IPS-15b (cell line): Measurements from ENCODE around the gene PRELID3B.
A peak's percentile ranks its signal among the peaks of the same experiment; 100 is the strongest.

Experiments used
- H3K27me3 ChIP-seq: one replicate; pipeline ENCODE4 v1.6.1; 2013; ENCODE audit warnings: low read length; ENCODE audit not compliant: control insufficient read depth, insufficient read depth
- H3K36me3 ChIP-seq: one replicate; pipeline ENCODE4 v1.6.1; 2013; ENCODE audit warnings: low read length; ENCODE audit not compliant: control insufficient read depth, insufficient read depth
- H3K4me1 ChIP-seq: one replicate; pipeline ENCODE4 v1.6.1; 2013; ENCODE audit warnings: mild to moderate bottlenecking, low read length; ENCODE audit not compliant: control insufficient read depth, insufficient read depth
- H3K4me3 ChIP-seq: one replicate; pipeline ENCODE4 v1.5.1; 2013; ENCODE audit warnings: low read depth, low read length
- H3K9ac ChIP-seq: one replicate; pipeline ENCODE4 v1.6.1; 2013; ENCODE audit warnings: low read depth, mild to moderate bottlenecking, low read length
- H3K9me3 ChIP-seq: one replicate; pipeline ENCODE4 v1.6.1; 2013; ENCODE audit warnings: mild to moderate bottlenecking, low read length; ENCODE audit not compliant: control insufficient read depth, insufficient read depth

PRELID3B gene

DNA sequence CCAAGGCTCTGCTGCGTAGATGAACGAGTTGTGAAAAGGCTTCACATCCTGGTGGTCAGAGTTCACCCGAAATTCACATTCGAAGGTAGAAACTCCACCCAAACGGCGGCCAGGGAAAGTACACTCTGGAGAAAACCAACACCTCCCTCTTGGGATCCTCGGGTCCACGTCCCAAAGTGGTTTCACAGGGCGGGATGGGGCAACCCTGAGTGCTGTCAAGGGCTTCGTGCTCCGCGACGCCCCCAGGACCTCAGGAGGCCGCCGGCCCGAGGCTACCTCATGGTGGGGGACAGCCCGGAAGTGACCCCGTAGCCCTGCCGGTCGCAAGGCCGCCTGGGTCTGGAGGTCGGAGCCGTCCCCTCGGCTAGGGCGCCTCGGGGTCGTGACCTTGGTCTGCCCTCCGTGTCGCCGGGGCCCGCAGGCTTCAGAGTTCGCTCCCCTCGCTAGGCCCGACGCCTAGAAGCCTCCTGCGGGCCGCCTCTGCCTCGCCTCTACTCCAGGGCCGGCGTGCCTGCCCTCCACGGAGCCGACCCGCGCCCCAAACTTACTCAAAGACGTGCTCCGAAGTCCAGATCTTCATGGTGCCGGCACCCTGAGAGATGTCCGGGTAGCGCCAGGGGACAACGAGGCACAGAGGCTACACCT is at the start of gene PRELID3B:
Gene PRELID3B (minus strand): TSS at position 636 of the 645 bp plus-strand sequence. CDS start 56 bp downstream, at position 580.
- peaks cover 5% of the 10 kb centered on the region for H3K36me3 ChIP-seq
- H3K9me3 ChIP-seq, result no peaks in the 10 kb centered on the region
- peak within 1 kb of the TSS; percentile 76 for H3K4me3 ChIP-seq
- H3K27me3 ChIP-seq, result peaks cover 9% of the 10 kb centered on the region
- H3K9ac ChIP-seq, result peak within 1 kb of the TSS; percentile 73
- H3K4me1 ChIP-seq, result no peaks in the 10 kb centered on the region

- no peaks in the 10 kb centered on the region for H3K36me3 ChIP-seq
- no peaks in the 10 kb centered on the region for H3K9me3 ChIP-seq
- H3K27me3 ChIP-seq, result no peaks in the 10 kb centered on the region
- no peaks in the 10 kb centered on the region for H3K4me1 ChIP-seq
- no peak overlapping the region for H3K4me3 ChIP-seq
- H3K9ac ChIP-seq, result no peak overlapping the region
Measured at GRCh38 chr20:59087829-59088433, 45.3 kb upstream of the PRELID3B start.

- H3K4me3 ChIP-seq, result no peak overlapping the region
- no peaks in the 10 kb centered on the region for H3K27me3 ChIP-seq
- H3K4me1 ChIP-seq, result no peaks in the 10 kb centered on the region
- H3K9ac ChIP-seq, result no peak overlapping the region
- no peaks in the 10 kb centered on the region for H3K36me3 ChIP-seq
- no peaks in the 10 kb centered on the region for H3K9me3 ChIP-seq
Measured at GRCh38 chr20:59086923-59087322, 44.3 kb upstream of the PRELID3B start.

- Histone ChIP-seq H3K9ac (no peak overlapping the region), H3K27me3 (no peaks in the 10 kb centered on the region), H3K4me3 (no peak overlapping the region), H3K36me3 (no peaks in the 10 kb centered on the region), H3K4me1 (no peaks in the 10 kb centered on the region), H3K9me3 (no peaks in the 10 kb centered on the region)
Measured at GRCh38 chr20:59084041-59084850, 41.7 kb upstream of the PRELID3B start.

DNA sequence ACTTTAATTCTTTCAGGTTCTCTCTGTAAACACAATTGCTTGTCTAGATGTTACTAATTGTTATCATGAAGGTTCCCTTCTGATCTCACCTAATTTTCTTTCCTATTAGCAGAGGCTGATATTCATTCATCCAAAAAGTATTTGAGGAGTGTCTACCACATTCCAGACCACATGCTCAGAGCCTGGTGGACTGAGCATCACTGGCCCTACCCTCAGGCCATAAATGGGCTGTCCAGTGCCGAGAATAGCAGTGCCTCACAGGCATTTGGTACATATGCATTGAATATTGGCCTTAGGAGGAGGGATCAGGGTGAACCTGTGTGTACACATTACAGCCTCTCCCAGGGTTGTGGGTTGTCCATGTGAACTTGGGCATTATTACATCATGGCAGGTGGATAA is 40.4 kb upstream of the PRELID3B start:
- Histone ChIP-seq H3K9ac (no peak overlapping the region), H3K4me3 (no peak overlapping the region), H3K4me1 (no peaks in the 10 kb centered on the region), H3K9me3 (no peaks in the 10 kb centered on the region), H3K36me3 (no peaks in the 10 kb centered on the region), H3K27me3 (no peaks in the 10 kb centered on the region)

DNA sequence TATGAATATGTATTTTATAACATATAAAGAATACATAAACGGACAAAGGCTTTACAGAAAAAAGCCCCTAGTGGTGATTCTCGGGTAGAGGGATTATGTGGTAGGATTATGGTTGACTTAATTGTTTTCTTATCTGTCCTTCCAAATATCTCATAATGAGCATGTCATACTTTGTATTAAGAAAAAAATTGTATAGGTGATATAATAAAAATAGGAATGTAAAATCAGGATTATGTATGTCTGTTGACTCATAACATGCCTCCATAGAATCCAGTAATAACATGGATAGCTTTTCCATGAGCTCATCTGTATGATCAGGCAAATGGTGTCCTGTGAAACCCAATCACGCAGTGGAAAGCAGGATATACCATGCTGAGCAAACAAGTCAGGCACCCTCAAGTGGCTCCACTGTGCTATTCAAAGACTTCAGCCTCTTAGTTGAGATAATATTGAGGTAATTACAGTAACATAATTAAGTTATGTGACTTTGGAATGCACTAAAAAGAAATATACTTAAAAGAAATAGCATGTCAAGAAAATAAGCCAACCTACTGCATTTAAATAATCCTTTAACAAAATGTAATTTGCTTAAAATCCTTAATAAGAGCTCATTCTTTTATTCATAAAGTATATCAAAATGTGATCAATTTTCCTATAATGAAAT is 39.6 kb upstream of the PRELID3B start:
- no peak overlapping the region for H3K4me3 ChIP-seq
- H3K9ac ChIP-seq, result no peak overlapping the region
- H3K9me3 ChIP-seq, result no peaks in the 10 kb centered on the region
- H3K27me3 ChIP-seq, result no peaks in the 10 kb centered on the region
- H3K4me1 ChIP-seq, result no peaks in the 10 kb centered on the region
- no peaks in the 10 kb centered on the region for H3K36me3 ChIP-seq

DNA sequence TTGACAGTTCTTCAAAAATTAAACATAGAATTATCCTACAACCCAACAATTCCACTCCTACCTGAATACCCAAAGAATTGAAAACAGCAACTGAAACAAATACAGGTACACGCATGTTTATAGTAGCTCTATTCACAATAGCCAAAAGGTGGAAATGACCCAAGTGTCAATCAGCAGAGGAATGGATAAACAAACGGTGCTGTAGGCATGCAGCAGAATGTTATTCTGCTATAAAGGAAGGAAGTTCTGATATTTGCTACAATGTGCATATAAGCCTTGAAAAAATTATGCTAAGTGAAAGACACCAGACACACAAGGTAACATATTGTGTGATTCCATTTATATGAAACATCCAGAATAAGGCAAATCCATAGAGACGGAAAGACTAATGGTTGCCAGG is 38.5 kb upstream of the PRELID3B start:
- H3K4me3 ChIP-seq, result no peak overlapping the region
- no peaks in the 10 kb centered on the region for H3K9me3 ChIP-seq
- no peak overlapping the region for H3K9ac ChIP-seq
- H3K4me1 ChIP-seq, result no peaks in the 10 kb centered on the region
- H3K36me3 ChIP-seq, result no peaks in the 10 kb centered on the region
- H3K27me3 ChIP-seq, result no peaks in the 10 kb centered on the region

DNA sequence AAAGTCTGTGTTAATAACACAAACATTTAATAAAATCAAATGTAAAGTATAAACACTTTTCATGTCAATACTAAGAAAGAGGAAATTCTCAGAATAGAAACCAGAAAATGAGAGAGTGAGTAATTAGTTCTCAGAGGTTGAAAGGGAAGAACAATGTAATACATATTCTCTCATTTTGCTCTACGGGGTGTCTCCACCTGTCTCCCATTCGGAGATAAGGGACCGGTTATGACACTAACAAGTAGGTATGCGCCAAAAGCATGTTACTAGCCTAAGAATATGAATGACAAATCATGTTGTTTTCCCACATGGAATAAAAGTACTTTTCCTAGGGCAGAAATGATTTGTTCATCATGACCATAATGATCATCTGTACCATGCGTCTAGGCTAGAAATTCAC is 35.6 kb upstream of the PRELID3B start:
- peaks cover 4% of the 10 kb centered on the region for H3K27me3 ChIP-seq
- H3K36me3 ChIP-seq, result no peaks in the 10 kb centered on the region
- H3K4me3 ChIP-seq, result no peak overlapping the region
- H3K4me1 ChIP-seq, result no peaks in the 10 kb centered on the region
- H3K9me3 ChIP-seq, result no peaks in the 10 kb centered on the region
- no peak overlapping the region for H3K9ac ChIP-seq

DNA sequence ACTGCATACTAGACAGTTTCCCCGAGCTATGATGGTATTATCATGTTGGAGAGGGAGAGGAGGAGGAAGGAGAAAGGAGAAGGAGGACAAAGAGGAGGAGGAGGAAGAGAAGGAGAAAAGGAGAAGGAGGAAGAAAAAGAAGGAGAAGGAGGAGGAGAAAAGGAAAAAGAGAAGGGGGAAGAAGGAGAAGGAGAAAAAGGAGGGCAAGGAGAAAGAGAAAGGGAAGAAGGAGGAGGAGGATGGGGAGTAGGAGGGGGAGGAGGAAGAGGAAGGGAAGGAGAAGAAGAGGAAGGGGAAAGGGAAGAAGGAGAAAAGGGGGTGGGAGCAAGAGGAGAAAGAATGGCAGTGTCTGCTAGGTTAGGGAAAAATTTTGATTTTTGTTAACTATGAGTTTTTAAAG is 35.1 kb upstream of the PRELID3B start:
- Histone ChIP-seq H3K27me3 (peaks cover 4% of the 10 kb centered on the region), H3K4me3 (no peak overlapping the region), H3K9ac (no peak overlapping the region), H3K36me3 (no peaks in the 10 kb centered on the region), H3K4me1 (no peaks in the 10 kb centered on the region), H3K9me3 (no peaks in the 10 kb centered on the region)

GRCh38 chr20:59075934-59076508 is 33.4 kb upstream of the PRELID3B start:
- no peaks in the 10 kb centered on the region for H3K9me3 ChIP-seq
- no peaks in the 10 kb centered on the region for H3K36me3 ChIP-seq
- H3K9ac ChIP-seq, result no peak overlapping the region
- H3K27me3 ChIP-seq, result peaks cover 4% of the 10 kb centered on the region
- no peaks in the 10 kb centered on the region for H3K4me1 ChIP-seq
- no peak overlapping the region for H3K4me3 ChIP-seq

- Histone ChIP-seq H3K9me3 (no peaks in the 10 kb centered on the region), H3K4me3 (no peak overlapping the region), H3K27me3 (peaks cover 4% of the 10 kb centered on the region), H3K36me3 (no peaks in the 10 kb centered on the region), H3K9ac (no peak overlapping the region), H3K4me1 (no peaks in the 10 kb centered on the region)
Measured at GRCh38 chr20:59074456-59074855, 31.9 kb upstream of the PRELID3B start.
